ENCODE results near the gene EXPH5. TPM values are rescaled to one million over a fixed set of nuclear protein-coding genes. Genes with fewer than 3 reads are reported as not detected.

The EXPH5 gene
- total RNA-seq, 4 donors from 2014 or later, result 3.3 to 8.1 (median 6.9) TPM

DNA sequence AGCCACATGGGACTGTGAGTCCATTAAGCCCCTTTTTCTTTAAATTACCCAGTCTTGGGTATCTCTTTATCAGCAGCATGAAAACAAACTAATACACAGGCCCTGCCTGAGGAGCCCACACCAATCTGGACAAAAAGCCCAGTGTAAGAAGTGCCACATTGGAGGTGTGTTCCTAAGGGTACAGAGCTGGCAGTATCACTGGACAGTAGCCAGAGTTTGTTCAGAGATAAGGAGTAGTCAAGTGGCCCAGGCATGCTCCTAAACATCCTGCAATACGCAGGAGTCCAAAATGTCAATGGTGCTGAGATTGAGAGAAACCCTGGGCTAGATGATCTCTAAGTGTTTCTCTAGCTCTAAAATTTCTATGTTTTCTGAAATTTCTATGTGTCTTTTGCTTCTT is 68.4 kb downstream of the EXPH5 start:
- no peaks in the 10 kb centered on the region for H3K9me3 ChIP-seq
- no peak overlapping the region for H3K4me3 ChIP-seq
- no peaks in the 10 kb centered on the region for H3K36me3 ChIP-seq
- H3K4me1 ChIP-seq, result no peaks in the 10 kb centered on the region
- no peak for DNase-seq
- H3K27ac ChIP-seq, result no peak overlapping the region
- TF ChIP-seq POLR2A (IDR thresholded peaks at IDR 0.05) (no peak), CTCF (IDR thresholded peaks at IDR 0.05) (no peak)
- H3K27me3 ChIP-seq, result no peaks in the 10 kb centered on the region

DNA sequence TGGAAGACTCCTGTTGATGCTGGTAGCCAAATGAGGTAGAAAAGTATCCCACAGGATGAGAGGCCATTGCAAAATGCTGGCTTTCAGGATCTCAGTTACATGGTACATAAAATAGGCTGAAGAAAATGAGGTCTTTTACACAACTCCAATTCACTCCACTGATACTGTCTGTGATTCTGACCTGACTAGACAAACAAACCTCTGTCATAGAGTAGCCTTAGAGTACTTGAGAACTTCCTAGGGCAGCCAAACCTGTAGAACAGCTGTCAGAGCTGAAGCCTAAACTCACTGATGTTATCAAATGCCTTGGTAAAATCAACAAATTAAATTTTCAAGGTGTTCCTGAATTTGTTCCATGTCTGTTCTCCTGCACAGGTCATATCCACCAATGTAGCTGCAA is 69.1 kb downstream of the EXPH5 start:
- no peak for DNase-seq
- Histone ChIP-seq H3K27me3 (no peaks in the 10 kb centered on the region), H3K27ac (no peak overlapping the region)

GRCh38 chr11:108522318-108522717 is 71.2 kb downstream of the EXPH5 start:
- H3K4me1 ChIP-seq, result no peaks in the 10 kb centered on the region
- no peaks in the 10 kb centered on the region for H3K36me3 ChIP-seq
- DNase-seq, result no peak
- H3K27me3 ChIP-seq, result no peaks in the 10 kb centered on the region
- no peak overlapping the region for H3K4me3 ChIP-seq
- no peak for TF ChIP-seq POLR2A (IDR thresholded peaks at IDR 0.05)
- TF ChIP-seq CTCF (IDR thresholded peaks at IDR 0.05), result no peak
- no peak overlapping the region for H3K27ac ChIP-seq
- no peaks in the 10 kb centered on the region for H3K9me3 ChIP-seq

More for the DNA sequence above, 69.1 kb downstream of the EXPH5 start:
- Histone ChIP-seq H3K36me3 (no peaks in the 10 kb centered on the region), H3K4me1 (no peaks in the 10 kb centered on the region), H3K9me3 (no peaks in the 10 kb centered on the region), H3K4me3 (no peak overlapping the region)
- TF ChIP-seq CTCF (IDR thresholded peaks at IDR 0.05) (no peak), POLR2A (IDR thresholded peaks at IDR 0.05) (no peak)

GRCh38 chr11:108518581-108518980 is 75.0 kb downstream of the EXPH5 start:
- no peak overlapping the region for H3K27ac ChIP-seq
- H3K4me3 ChIP-seq, result no peak overlapping the region
- no peak for DNase-seq
- H3K9me3 ChIP-seq, result no peaks in the 10 kb centered on the region
- no peaks in the 10 kb centered on the region for H3K27me3 ChIP-seq
- TF ChIP-seq CTCF (IDR thresholded peaks at IDR 0.05) (no peak), POLR2A (IDR thresholded peaks at IDR 0.05) (no peak)
- H3K4me1 ChIP-seq, result no peaks in the 10 kb centered on the region
- H3K36me3 ChIP-seq, result peaks cover 0 to 10% (median 0%) of the 10 kb centered on the region in 3 donors

DNA sequence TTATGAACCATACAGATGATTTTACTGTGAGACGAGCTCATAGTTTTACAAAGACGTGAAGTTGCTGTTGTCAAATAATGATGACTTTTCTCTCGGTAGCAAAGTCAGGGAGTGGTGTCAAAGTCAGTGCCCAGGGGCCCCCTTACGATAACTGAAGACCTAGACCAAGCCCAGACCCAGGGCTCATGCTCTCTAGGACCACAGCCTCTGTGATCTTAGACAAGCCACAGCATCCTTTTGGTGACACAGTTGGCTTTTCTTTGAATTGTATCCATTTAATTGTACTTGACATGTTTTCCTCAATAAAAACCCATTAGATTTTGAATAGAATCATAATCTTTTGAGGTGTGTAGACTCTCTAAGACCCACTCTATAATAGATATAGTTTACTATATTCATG is 77.4 kb downstream of the EXPH5 start:
- H3K36me3 ChIP-seq, result peaks cover 0 to 14% (median 0%) of the 10 kb centered on the region in 3 donors
- no peak for TF ChIP-seq CTCF (IDR thresholded peaks at IDR 0.05)
- no peak for TF ChIP-seq POLR2A (IDR thresholded peaks at IDR 0.05)
- H3K27ac ChIP-seq, result no peak overlapping the region

DNA sequence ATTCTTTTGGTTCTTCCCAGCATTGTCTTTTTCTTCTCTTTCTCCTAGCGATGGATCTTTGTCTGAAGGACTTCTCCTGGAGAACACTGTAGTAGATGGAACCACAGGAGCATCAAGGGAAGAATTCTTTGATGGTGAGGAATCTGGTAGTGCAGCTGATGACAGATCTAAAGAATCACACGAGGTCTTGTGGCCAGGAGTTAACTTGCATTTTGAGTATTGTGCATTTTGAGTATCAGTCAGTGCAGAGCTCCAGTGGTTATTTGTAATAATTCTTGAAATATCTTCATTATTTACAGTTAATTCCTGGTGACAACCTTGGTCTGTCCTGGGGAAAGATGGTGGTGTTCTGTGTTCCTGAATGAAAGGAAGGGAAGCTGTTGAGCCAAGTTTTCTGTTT is 80.9 kb downstream of the EXPH5 start:
- H3K4me3 ChIP-seq, result no peak overlapping the region
- no peaks in the 10 kb centered on the region for H3K9me3 ChIP-seq
- no peak overlapping the region for H3K27ac ChIP-seq
- DNase-seq, result no peak
- peaks cover 0 to 14% (median 0%) of the 10 kb centered on the region in 3 donors for H3K36me3 ChIP-seq
- H3K27me3 ChIP-seq, result no peaks in the 10 kb centered on the region
- H3K4me1 ChIP-seq, result no peaks in the 10 kb centered on the region
- no peak for TF ChIP-seq POLR2A (IDR thresholded peaks at IDR 0.05)
- no peak for TF ChIP-seq CTCF (IDR thresholded peaks at IDR 0.05)

More for the DNA sequence above, 77.4 kb downstream of the EXPH5 start:
- H3K4me1 ChIP-seq, result no peaks in the 10 kb centered on the region
- no peak overlapping the region for H3K4me3 ChIP-seq
- no peaks in the 10 kb centered on the region for H3K27me3 ChIP-seq
- no peak for DNase-seq
- H3K9me3 ChIP-seq, result no peaks in the 10 kb centered on the region

Measured in Peyer's patch (tissue), 4 donors.